Measurements from ENCODE around the gene COBL.

Gene COBL

DNA sequence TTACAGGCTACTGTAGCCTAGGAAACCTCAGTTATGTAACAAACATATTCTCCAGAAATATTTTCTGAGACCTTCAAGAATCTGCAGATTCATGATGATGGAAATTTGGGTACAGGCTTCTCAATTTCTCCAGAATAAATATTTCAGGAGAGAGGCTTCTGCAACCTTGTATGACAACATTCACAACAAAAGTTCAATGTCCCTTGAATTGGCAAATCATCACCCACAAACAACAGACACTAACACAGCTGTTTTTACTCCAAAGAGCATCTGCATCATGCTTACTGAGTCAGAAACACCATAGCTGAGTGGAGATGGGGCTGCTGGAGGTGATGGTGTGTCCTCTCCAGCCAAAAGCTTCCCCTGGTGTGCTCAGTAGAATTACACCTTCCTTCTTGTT, 9.3 kb upstream of the COBL start:
- no peak for DNase-seq

DNA sequence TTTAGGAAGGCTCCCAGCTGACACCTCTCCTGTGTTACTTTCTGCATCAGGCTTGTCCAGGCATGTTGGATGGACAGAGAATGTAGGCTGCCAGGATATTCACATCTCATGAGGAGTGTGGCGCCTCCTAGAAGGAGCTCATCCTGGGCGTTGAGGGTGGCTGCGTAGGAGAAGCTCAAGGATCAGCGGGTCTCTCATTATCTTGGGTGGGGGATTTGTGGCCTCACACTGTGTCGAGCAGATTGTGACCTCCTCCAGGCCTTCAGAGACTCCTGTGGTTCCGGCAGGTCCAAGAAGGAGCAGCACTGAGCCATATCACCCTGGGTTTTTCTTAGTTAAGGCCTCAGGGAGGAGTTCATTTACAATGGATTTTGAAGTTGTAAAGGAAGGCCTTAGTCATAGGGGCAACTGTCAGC, 8.7 kb upstream of the COBL start:
- no peak for DNase-seq

DNA sequence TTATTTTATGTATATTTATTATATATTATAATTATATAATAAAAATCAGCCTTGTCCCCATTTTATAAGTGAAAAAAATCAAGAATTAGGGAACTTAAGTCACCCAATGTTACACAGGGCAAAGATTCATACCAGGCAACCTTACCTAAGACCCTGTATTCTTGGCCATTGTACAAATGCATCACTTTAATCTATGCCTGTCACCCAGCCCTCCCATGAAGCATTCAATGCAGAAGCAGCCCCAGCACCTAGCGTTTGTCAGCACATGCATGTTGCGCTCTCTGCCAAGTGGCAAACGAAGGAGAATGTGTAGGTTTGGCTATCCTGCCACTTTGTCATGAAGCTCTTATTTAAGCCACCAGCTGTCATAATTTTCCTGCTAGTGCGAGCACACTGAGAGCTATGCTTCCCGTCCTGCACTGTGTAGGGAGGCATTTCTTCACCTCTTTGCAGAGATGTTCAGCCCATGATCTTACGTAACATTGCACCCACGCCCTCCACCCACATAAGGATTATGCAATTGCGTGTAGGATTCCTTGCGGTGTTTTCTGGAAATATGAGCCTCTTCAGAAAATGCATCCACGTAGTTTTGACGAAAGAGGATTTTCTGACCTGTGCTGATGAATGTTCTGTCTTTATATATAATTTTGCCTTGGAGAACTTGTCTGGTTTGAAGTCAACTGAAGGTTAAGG, 7.7 kb upstream of the COBL start:
- peak; percentile 25 for DNase-seq

- no peak for DNase-seq
Observed at GRCh38 chr7:51321961-51322515, 5.4 kb upstream of the COBL start.

GRCh38 chr7:51318886-51319579, 2.4 kb upstream of the COBL start:
- no peak for DNase-seq

- no peak for DNase-seq
Observed at GRCh38 chr7:51318001-51318400, 1.4 kb upstream of the COBL start.

- DNase-seq: no peak
Observed at GRCh38 chr7:51317582-51317910, 937 bp upstream of the COBL start.

GRCh38 chr7:51316262-51316665, 345 bp downstream of the COBL start:
- peak; percentile 72 for DNase-seq

GRCh38 chr7:51315393-51316261, 982 bp downstream of the COBL start:
- DNase-seq: peak; percentile 64

DNA sequence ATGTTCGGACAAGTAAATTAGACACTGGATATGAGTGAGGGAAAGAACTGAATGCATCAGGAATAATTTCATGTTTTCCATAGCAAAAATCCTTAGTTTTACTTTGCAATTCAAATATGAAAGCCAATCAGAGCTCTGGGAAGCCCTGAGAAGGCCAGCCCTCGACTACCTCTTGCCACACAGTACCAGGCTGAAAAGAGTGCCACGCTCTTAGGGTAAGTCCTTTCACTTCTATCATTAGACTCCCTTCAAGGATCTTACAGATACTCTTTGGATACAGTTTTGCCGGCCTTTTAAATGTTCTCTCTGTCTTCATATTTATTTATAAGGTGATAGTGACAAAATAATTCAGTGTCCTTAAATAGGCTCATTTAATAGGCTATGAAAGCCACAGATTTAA, 1.9 kb downstream of the COBL start:
- peak; percentile 61 for DNase-seq

DNA sequence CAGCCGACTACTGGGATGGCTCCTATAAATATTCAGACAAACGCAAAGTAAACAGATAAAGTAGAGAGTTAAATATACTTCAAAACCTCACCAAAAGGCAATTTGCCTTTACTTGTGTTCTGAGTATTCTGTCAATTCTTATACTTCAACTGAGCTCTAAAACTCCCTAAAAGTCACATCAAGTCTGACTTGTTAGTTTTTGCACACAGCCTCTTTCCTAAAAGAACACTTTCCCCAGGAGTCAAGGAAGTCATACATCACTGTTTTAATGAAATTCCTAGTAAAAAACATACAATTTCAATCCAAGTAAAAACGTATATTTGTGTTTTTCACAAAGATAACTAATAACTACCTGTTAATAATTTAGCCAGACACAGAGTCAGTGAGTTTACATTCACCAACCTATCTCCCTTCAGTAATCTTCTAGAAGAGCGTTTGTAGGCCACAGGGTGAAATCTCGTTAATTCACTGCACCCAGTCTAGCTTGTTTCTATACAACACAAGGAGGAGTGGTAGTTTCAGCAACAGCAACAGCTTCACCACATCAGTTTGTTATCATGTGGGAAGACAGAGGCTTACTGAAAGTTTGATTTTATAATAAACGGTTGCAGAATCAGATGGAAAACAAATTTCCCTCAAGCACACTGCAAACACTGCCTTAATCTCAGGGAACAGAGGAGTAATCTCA, 2.7 kb downstream of the COBL start:
- DNase-seq: peak; percentile 77

DNA sequence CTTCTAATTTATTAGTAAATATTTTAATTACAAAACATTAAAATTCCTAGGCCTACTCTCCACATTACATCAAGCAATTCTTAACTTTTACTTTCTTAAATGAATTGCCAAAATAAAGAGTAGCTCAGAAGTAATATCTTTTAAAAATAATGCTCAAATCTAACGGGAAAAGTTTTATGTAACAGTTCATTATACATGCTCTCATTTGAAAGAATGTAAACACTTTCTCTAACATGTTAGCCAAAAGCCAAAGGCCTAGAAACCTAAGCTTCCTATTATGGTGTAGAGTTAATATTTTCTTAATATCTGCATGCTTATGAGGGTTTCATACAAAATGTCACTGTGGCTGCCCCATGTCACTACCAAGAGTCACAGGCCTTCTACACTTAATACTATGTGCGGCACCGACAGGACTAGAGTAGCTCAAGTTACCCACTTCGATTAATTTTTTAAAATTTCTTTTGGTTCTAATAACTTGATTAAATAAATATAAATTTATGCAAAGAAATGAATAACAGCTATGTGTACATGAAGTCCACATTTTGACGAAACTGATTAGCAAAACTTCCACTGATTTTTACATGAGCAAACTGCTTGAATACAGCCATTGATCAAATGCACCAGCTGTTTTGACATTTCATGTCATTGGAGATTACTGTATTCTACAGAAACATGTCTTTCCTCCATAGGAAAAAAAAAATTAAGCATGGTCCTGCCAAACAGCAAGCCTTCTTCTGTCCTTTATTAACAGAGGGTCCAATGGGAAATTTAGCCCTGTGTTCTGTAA, 3.5 kb downstream of the COBL start:
- DNase-seq: peak; percentile 38

DNA sequence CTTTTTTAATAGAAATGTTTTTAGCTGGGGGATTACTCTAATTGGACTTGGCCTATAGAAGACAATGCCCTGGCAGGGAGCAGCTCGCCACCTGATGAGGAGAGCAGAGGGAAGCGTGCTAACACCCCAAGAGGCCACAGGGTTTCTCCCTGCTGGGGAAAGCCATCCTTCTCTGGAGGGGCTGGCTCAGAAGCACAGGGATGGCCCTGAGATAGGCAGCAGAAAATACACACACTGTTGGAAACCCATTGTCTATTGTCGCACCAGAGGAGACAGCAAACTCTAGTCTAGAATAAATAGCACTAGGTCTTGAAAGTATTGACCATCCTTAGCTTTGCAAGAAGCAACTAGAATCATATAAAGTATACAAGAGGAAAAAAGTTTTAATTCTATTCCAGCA, 5.4 kb downstream of the COBL start:
- DNase-seq: peak; percentile 85

DNA sequence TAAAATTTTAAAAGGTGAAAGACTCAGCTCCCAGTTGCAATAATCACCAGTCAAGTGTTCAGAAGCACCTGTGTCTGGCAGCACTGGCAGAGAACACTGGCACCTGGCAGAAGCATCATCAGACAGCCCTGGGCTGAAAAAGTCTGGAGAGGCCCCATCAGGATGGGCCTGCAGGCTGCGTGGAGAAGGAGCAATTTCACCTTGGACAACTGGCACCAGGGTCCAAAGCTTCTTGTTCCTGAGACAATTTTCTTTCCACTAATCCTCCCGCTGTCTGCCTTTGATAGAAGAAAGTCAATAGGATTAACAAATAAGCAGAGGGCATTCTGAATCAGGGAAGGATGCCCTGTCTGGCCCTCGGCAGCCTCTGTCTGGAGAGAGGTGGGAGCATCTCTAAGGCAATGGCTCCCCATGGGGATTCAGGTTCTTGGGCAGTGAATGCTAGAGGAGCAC, 6.5 kb downstream of the COBL start:
- peak; percentile 96 for DNase-seq

DNA sequence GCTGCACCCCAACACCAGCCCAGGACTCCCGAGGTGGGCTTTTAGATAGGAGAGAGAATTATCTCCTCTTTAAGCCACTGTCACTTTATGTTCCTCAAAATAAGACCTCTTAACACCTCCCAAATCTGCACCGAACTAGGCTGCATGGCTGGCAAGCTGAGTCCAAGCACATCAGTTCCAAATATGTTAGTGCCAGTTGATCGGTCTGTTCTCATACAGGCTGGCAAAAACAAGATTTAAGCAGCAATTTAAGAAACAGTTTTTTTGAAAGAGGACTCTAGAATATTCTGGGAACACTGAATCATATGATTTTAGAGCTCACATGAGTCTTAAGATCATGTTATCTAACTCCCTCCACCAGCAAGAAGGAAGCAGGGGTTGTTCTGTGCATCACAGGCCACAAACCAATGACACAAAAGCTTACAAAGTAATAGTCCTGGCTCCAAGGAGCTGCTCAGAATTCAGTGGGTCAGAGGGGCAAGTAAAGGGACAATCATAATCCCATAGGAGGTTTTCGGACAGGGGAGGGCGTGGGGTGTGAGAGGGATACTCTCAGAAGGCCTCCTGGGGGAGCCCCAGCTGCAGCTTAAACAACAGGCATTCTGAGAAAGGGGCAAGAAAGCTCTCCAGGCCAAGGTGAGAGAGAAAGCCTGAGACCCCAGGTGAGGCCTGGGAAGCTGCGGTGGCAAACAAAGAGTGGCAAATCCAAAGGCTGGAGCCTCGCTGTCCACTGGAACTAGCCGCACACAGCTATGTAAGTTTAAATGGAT, 7.1 kb downstream of the COBL start:
- DNase-seq: peak; percentile 60

DNA sequence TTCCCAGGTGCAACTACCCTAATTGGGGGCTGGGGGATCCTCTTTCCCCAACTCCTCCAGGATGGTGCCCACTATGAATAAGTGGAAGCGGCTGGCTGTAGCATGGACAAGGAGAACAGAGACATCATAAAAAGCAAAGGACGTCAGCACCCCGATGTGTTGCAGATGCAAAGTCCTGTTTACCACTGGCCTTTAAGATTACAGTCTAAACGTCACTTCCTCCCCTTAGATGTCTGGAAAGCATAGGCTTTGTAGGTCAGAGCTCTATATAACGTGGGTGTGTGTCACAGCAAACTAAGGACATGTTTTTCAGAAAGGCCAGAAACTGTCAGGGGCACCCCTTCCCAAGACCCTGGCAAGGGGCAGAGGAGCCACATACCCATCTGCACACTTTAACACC, 7.9 kb downstream of the COBL start:
- DNase-seq: no peak

- peak; percentile 88 for DNase-seq
Observed at GRCh38 chr7:51308265-51308664, 8.3 kb downstream of the COBL start.

DNA sequence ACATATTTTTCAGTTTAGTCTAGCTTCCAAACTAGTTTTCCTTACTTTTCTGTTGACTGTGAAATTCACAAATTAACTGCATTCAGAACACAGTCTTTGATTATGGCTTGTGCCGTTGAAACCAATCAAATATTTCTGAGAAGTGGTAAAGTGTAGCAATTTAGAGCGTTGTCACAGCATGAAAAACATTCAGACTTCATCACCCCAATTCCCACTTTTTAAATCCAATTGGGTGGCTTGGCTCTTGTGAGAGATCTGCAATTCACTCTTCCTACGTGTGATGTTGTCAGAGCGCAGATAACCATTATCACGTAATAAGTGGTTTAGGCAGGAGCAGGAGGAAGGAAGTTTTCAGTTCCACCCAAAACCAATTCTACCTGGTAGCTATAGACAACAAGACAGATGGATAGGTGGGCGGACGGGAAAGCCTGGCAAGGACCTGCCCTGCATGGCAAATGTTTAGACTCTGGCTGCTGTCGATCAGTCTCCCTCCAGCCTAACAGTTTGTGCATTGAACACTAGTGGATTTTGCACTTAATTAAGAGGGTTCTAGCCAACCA, 8.9 kb downstream of the COBL start:
- peak; percentile 39 for DNase-seq

GRCh38 chr7:51306761-51307160, 9.8 kb downstream of the COBL start:
- no peak for DNase-seq

GRCh38 chr7:51304729-51305128, 11.9 kb downstream of the COBL start:
- peak; percentile 36 for DNase-seq

DNA sequence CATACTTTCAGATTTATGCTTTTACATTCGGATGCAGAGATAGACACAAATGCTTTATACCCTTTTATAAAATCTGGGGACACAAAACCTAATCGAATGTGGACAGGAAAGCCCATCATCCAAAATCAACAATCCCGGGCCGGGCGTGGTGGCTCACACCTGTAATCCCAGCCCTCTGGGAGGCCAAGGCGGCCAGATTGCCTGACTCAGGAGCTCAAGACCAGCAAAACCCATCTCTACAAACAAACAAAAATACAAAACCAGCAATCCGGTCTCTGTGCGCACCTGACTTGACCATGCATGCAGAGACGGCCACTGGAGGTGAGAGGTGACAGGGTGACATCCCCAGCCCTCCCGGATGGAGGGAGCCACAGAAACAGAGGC, 13.5 kb downstream of the COBL start:
- no peak for DNase-seq
